ENCODE data around the gene MACROD2.

DNA sequence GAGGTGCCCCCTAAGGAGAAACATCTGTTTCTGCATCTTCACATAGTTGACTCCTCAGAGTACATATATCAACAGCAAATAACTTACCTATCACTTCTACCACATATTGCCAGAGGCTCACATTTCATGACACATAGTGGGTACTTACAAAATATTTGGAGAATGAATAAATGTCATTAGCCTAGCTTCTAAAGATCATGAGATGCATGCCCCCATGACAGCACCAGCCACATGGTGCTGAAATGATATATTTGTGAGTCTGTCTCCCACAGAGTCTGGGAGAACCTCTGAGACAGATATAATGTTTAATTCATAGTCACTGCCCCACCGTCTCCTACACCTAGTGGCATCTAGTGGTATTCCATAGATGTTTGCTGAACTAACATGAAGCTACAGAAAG is 2022.3 kb downstream of the MACROD2 start:
- TF ChIP-seq, protein P1, sequence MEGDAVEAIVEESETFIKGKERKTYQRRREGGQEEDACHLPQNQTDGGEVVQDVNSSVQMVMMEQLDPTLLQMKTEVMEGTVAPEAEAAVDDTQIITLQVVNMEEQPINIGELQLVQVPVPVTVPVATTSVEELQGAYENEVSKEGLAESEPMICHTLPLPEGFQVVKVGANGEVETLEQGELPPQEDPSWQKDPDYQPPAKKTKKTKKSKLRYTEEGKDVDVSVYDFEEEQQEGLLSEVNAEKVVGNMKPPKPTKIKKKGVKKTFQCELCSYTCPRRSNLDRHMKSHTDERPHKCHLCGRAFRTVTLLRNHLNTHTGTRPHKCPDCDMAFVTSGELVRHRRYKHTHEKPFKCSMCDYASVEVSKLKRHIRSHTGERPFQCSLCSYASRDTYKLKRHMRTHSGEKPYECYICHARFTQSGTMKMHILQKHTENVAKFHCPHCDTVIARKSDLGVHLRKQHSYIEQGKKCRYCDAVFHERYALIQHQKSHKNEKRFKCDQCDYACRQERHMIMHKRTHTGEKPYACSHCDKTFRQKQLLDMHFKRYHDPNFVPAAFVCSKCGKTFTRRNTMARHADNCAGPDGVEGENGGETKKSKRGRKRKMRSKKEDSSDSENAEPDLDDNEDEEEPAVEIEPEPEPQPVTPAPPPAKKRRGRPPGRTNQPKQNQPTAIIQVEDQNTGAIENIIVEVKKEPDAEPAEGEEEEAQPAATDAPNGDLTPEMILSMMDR (conservative IDR thresholded peaks at IDR 0.05) = no peak; the same call in 1 of the 2 replicates
- TF ChIP-seq ZFX (IDR thresholded peaks at IDR 0.05) = no peak
